Stimulated activated CD8-positive, alpha-beta memory T cell treated with anti-CD3 and anti-CD28 coated beads, Interleukin-15, amount 100 ng/mL, for 48 hours (primary cell): ENCODE results near the gene AGAP1.

Experiments used
- DNase-seq, 2 donors: peaks; one replicate each; pipeline ENCODE4 v3.0.0-alpha.2; 2020; ENCODE audit warnings: low read depth in 2 of 2

AGAP1 gene

GRCh38 chr2:235864733-235865515, 371.1 kb downstream of the AGAP1 start:
- no peak for DNase-seq

DNA sequence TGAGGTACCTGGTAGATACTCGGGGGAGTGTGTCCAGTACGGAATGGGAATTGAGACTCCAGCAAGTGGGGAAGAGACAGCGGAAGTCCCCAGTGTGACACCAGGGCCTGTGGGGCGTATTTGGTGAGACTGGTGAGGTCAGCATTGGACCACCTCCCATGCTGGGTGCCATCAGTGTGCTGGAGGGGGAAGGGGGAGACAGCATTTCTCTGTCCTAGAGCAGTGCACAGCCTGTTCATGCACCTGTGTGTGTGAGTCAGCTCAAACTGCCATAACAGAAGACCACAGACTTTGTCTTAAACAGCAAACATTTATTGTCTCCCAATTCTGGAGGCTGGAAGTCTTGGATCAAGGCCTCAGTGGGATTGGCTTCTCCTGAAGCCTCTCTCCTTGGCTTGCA, 372.5 kb downstream of the AGAP1 start:
- DNase-seq = no peak

DNA sequence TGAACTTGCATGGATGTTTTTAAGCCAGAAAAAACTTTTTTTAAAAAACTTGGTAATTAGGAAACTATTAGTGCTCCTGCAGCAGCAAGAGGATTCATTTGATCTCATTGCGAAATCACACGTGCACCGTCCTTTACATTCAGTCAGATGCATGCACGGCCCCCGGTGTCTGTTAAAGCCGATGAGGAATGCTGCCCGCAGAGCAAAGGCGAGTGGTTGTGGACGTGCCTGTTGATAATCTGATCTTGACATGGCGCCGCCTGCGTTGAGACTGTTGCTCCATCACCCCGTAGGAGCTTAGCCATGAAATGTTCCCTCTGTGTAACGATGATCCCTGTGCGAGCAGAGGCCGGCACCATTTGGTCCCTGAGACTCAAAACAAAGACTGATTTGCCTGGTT, 374.4 kb downstream of the AGAP1 start:
- DNase-seq = no peak

- no peak for DNase-seq
These were observed 374.8 kb downstream of the AGAP1 start for GRCh38 chr2:235868645-235869044.

DNA sequence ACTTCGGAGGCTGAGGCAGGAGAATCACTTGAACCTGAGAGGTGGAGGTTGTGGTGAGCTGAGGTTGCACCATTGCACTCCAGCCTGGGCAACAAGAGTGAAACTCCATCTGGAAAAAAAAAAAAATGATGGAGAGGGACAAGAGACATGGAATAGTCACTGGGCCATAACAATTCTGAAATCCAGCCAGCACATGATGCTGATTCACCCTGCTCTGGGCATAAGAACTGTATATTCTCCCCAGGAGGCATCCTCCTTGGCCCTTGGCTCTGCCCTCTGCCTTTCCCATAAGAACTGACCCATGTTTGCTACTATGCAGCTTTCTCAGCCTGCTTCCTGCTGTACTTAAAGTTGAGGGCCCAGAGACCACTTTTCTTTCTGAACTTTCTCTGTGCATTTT, 376.7 kb downstream of the AGAP1 start:
- no peak for DNase-seq

GRCh38 chr2:235876099-235876679, 382.3 kb downstream of the AGAP1 start:
- DNase-seq = no peak

DNA sequence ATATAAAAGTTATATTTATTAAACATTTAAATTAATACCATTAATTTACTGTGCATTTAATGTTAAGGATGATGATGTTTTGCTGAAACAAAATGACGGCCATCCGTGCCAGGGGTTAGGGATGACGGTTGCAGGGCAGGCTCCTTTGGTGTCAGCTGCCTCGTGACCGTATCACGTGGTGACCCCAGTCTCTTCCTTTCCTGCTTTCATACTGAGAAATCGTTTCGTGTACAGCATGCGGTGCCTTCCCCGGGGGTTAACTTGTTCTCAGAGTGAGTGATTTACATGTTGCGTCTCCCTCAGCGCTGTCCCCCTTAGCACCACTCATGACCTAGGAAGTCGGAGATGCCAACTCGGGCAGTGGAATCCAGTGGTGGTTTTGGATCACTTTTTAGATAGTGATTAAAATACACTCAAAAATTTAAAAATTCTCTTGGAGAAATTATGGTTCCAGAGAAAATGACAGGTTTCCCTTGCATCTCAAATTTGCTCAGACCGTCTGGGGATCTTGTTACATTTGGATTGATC, 383.5 kb downstream of the AGAP1 start:
- no peak for DNase-seq

- no peak for DNase-seq
These were observed 385.3 kb downstream of the AGAP1 start for GRCh38 chr2:235879116-235879515.

GRCh38 chr2:235883675-235884074, 389.8 kb downstream of the AGAP1 start:
- no peak for DNase-seq

- DNase-seq = no peak
These were observed 395.4 kb downstream of the AGAP1 start for GRCh38 chr2:235889302-235889630.

DNA sequence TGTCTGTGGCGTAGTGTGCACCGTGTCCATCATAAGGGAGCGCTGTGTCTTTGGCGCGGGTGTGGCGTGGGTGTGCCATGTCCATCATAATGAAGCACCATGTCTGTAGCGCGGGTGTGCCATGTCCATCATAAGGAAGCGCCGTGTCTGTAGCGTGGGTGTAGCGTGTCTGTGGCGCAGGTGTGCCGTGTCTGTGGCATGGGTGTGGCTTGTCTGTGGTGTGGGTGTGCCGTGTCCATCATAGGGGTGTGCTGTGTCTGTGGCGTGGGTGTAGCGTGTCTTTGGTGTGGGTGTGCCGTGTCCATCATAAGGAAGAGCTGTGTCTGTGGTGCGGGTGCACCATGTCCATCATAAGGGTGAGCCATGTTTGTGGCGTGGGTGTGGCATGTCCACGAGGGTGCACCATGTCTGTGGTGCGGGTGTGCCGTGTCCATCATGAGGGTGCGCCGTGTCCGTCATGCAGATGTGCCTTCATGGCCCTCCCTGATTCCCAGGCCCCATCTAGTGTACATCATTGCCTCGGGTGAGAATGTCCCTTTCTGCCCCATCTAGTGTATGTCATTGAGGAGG, 399.4 kb downstream of the AGAP1 start:
- DNase-seq = no peak

GRCh38 chr2:235894839-235895238, 401.0 kb downstream of the AGAP1 start:
- no peak for DNase-seq

DNA sequence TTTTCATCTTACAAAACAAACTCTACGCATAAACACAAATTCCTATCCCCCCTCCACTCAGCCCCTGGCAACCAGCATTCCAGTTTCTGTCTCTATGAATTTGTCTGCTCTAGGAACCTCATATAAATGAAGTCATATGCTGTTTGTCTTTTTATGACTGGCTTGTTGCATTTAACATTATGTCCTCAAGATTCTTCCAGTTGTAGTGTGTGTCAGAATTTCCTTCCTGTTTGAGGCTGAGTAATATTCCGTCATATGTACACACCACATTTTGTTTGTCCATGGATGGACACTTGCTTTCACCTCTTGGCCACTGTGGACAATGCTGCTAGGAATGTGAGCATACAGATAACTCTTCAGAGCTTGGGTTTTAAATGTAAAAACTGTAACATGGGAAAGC, 402.2 kb downstream of the AGAP1 start:
- DNase-seq = no peak

DNA sequence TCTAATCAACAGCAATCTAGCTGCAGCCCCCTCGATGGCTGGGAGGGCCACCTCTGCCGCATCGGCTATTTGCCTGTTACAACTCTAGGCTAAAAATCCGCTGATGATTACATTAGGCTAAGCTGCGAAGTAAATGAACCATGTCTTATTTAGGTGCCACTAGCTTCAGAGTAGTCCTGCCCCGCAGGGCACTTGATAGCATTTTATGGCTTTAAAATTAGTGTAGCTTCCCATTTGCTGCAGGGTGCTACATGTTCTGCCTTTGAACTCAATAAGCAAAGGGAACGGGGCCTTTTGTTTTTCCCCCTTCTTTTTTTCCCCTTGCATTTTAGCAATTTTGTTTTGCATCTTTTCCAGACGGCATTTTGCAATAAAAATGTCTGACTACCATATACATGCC, 404.1 kb downstream of the AGAP1 start:
- DNase-seq = no peak

DNA sequence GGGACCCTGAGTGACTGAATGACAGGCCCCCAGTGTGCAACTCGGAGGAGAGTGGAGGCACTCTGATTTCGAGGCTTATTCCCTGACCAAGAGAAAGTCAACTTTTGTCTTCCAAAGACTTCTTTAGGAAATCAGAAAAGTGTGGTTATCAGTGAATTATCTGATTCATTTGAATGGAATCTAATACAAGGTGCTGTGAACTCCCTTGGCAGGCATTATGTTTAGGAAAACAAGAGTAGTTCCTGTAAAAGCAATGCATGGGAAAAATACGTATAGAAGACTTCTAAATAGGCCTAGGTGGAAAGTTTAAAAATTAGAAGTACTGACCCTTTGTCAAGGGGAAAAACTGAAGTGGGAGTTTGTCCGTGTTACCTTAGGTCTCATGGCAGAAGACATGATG, 404.9 kb downstream of the AGAP1 start:
- DNase-seq = no peak

GRCh38 chr2:235900631-235901030, 406.8 kb downstream of the AGAP1 start:
- DNase-seq = no peak

- DNase-seq = no peak
These were observed 407.4 kb downstream of the AGAP1 start for GRCh38 chr2:235901243-235901642.

DNA sequence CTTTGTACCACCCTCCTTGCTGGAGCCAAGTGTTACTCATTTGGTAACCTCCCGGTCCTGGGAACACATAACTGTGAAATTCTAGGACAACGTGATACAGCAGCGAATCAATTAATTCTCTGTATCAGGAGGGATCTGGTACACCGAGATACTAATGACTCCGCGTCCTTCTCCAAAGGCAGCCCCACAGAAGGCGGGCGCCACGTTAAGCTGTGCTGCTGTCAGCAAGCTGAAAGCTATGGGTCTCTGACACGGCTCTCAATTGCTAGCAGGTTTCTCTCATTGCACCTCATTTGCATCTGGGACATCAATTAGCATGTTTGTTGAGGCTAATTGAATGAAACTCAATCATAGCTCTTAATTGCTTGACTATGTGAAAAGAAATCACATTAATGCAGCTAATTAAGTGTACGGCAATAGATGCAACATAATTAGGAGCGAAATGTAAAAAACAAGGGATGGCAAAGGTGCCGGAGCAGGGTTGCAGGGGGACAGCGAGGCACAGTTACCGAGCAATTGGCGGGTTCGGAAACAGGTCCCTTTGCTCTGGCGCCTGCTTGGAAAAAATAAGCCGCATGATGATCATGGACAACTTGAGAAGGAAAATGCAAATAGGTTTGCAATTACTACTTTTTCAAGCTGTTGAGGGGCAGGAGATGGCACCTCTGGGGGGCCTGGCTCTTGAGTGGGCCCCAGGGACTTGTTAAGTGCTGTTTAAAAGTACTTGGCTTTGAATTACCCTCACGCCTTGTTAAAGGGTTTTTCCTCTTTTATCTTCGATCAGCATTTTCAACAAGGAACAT, 410.1 kb downstream of the AGAP1 start:
- DNase-seq = no peak

DNA sequence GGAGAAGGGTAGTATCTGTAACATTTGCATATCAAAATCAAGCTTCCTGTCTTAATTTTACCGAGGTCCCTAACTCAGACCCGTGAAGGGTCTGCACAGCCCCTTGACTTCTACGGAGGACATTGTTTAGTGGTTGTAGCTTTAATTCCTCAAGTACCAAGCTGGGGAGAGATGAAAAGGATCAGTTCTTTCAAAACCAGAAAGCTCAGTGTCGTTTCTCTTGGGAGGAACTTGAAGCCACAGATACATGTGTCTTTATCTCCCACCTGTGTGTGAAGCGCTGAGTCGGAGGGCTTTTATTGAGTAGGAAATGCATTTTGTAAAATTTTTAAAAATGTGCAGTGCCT, 410.7 kb downstream of the AGAP1 start:
- DNase-seq = no peak

DNA sequence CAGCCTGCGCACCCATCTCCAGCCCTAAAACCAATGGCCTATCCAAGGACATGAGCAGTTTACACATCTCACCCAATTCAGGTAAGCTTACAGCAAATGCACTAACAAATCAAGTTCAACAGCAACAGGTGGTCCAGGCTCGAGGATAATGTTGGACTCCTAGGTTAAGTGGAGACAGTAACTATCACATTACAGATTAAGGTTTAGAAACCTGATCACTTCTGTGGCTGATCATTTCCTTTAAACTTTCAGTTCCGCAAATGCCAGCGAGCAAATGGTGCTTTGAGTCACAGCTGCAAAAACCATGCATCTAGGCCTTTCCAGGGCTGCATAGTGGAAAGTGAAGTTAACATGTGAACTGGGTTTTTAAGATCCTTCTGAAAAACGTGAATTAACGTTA, 415.0 kb downstream of the AGAP1 start:
- DNase-seq = no peak

- no peak for DNase-seq
These were observed 415.5 kb downstream of the AGAP1 start for GRCh38 chr2:235909358-235909757.

GRCh38 chr2:235910067-235910466, 416.2 kb downstream of the AGAP1 start:
- no peak for DNase-seq

DNA sequence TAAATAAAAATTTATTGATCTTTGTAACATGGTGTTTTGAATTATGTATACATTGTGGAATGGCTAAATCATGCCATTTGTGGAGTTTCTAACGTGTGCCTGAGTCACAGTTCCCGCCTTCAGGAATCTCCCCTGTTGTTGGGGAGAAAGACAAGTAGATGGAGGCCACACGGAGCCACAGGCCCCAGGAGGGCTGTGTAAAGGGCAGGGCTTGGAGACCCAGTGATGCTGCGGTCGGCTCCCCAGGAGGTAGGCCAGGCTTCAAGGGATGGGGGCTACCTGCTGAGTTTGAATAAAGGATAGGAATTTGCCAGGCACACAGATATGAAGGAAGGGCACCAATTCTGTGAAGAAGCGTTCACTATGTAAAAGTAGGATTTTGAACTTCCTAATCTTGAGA, 417.3 kb downstream of the AGAP1 start:
- no peak for DNase-seq
